Heart left ventricle (tissue), 16 donors: Measurements from ENCODE around the gene CNIH2. TPM values are rescaled to one million over a fixed set of nuclear protein-coding genes. Genes with fewer than 3 reads are reported as not detected.

ENCODE experiments used
- ATAC-seq, 4 donors: fragments of 200-7000 bp; cut with Tn5 transposase; one replicate each; pipeline ENCODE4 v1.9.1; 2020 to 2022; ENCODE audit warnings: moderate library complexity in 4 of 4, mild to moderate bottlenecking in 3 of 4, moderate number of reproducible peaks in 1 of 4
- DNase-seq, 5 donors: peaks; one replicate each; pipeline ENCODE4 v3.0.0-alpha.2; 2020
- H3K27ac ChIP-seq, 12 donors: fragments of 200-600 bp; sonication (generic) in 4 of 12; one replicate each; pipeline versions ENCODE4 v1.5.0 to v1.8.0; 2016 to 2022; ENCODE audit warnings: mild to moderate bottlenecking in 2 of 12
- H3K27me3 ChIP-seq, 9 donors: fragments of 200-600 bp; sonication (generic) in 2 of 9; one replicate each; pipeline versions ENCODE4 v1.5.1 to v1.8.0; 2016 to 2022; ENCODE audit warnings: mild to moderate bottlenecking in 3 of 9
- H3K36me3 ChIP-seq, 9 donors: fragments of 200-600 bp; sonication (generic) in 2 of 9; one replicate each; pipeline versions ENCODE4 v1.5.0 to v1.8.0; 2018 to 2022; ENCODE audit warnings: mild to moderate bottlenecking in 2 of 9
- H3K4me1 ChIP-seq, 12 donors: fragments of 200-600 bp; sonication (generic) in 4 of 12; one replicate each; pipeline versions ENCODE4 v1.5.0 to v1.8.0; 2016 to 2022; ENCODE audit warnings: mild to moderate bottlenecking in 3 of 12
- H3K4me3 ChIP-seq, 12 donors: fragments of 200-600 bp; sonication (generic) in 4 of 12; one replicate each; pipeline versions ENCODE4 v1.5.0 to v1.8.0; 2017 to 2022; ENCODE audit warnings: mild to moderate bottlenecking in 9 of 12, moderate library complexity in 4 of 12
- H3K9me3 ChIP-seq, 12 donors: fragments of 200-600 bp; sonication (generic) in 4 of 12; one replicate each; pipeline versions ENCODE4 v1.5.0 to v1.8.0; 2016 to 2022; ENCODE audit warnings: mild to moderate bottlenecking in 1 of 12
- POLR2A ChIP-seq, 2 donors: fragments of 450-650 bp; IDR thresholded peaks; one replicate each; pipeline ENCODE4 v1.6.1; 2017; ENCODE audit warnings: antibody characterized with exemption in 2 of 2, mild to moderate bottlenecking in 2 of 2, moderate library complexity in 2 of 2
- WGBS, 4 donors: extraction: QIAGEN DNeasy Blood & Tissue Kit in 2 of 4; methylation state at CpG; one replicate each; pipeline versions ENCODE4 v1.1.5 to v1.1.7; 2013 to 2018; 5-methylcytosine and 5-hydroxymethylcytosine counted together
- intact Hi-C, 10 donors: fragments of 100-400 bp; cut with DNase I; formaldehyde crosslinking; loops; one replicate each; pipeline versions ENCODE4 v1.11.1 to v1.14.2; 2022
- polyA plus RNA-seq, 2 donors: library from polyadenylated mRNA; stranded (reverse); fragments of 200-250 nt; gene quantifications; one replicate each; pipeline ENCODE4 v1.2.3, GENCODE V29; 2013
- total RNA-seq, 9 donors: library from RNA; depleted of rRNA in 2 of 9; stranded (reverse); fragments of >200 nt in 2 of 9; fragmentation: NEBNext Ultra II Directional in 3 of 9; extraction: Animal tissue kit (Norgen Biotek cat#: 25700) in 3 of 9; gene quantifications; one replicate each; pipeline versions ENCODE4 v1.1.0 to v1.2.4, GENCODE V29; 2016 to 2023
- TF ChIP-seq, protein P1 (sequence below), 12 donors: fragments of 200-600 bp; sonication (generic) in 4 of 12; IDR thresholded peaks; one replicate each; pipeline versions ENCODE4 v1.5.0 to v1.8.0; 2018 to 2022; ENCODE audit warnings: antibody characterized with exemption in 12 of 12, mild to moderate bottlenecking in 5 of 12
- donor health status: ischemic (EF 13 %, LVEDD 7.1; RV severe dilation, severe dysfunction).
- donor health status: healthy with polysubstance abuse.
- donor health status: DM: no; HTN: yes; CAD: no.
- donor health status: DM: no; HTN: no; CAD: no.
- donor health status: ischemic (EF 25% LVEDD 6.9; RV normal size, moderate dysfunction).
- donor health status: ischemic (EF 25% LVEDD 5.7; RV mildly dilated, moderate dysfunction).
- donor health status: healthy.
- donor health status: DM: yes; HTN: yes; CAD: no.
- donor health status: ischemic (EF 35%, LVEDD 5.7; RV mildly dilated, moderate dysfunction).
- donor health status: nonischemic (EF 11% LVEDD 7.7; RV severe dilation, severe dysfunction).
- donor health status: DM: yes; HTN: yes; CAD: no.
- donor health status: PGD.
- donor health status: ischemic (EF 29% LVEDD 5.4; RV normal size, mild dysfunction).
- donor health status: nonischemic (EF 23%, LVEDD 6.1; RV moderate dilation, normal function).

Gene CNIH2
- total and polyA plus RNA-seq, 11 donors, result 0.08 to 0.40 (median 0.25) TPM; not detected in 8

DNA sequence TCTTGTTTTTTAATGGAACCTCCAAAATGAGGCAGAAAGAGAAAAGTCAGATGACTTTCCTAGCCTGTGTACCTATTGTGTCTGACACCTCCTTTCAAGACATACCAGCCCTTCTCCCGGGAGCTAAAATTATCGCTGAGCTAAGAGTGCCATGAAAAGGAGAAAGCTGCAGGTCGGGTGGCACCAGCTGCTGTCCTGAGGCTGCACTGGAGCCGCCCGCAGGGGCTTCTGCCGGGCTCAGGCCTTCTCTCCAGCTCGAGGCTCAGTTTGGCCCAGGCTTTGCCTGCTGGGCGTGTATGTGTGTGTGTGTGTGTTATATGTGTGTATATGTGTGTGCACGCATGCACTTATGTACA, 37.2 kb upstream of the CNIH2 start:
- Histone ChIP-seq H3K27ac (no peak overlapping the region), H3K36me3 (peaks cover 0 to 94% (median 75%) of the 10 kb centered on the region in 9 donors), H3K4me1 (peaks cover 0 to 10% (median 3%) of the 10 kb centered on the region in 12 donors), H3K27me3 (no peaks in the 10 kb centered on the region), H3K9me3 (no peaks in the 10 kb centered on the region), H3K4me3 (no peak overlapping the region)
- no peak for ATAC-seq
- DNase-seq, result no peak
- 87 to 89% (median 89%) methylated on average over 9 of the region's 9 CpGs for WGBS, 4 donors
- TF ChIP-seq, protein P1, sequence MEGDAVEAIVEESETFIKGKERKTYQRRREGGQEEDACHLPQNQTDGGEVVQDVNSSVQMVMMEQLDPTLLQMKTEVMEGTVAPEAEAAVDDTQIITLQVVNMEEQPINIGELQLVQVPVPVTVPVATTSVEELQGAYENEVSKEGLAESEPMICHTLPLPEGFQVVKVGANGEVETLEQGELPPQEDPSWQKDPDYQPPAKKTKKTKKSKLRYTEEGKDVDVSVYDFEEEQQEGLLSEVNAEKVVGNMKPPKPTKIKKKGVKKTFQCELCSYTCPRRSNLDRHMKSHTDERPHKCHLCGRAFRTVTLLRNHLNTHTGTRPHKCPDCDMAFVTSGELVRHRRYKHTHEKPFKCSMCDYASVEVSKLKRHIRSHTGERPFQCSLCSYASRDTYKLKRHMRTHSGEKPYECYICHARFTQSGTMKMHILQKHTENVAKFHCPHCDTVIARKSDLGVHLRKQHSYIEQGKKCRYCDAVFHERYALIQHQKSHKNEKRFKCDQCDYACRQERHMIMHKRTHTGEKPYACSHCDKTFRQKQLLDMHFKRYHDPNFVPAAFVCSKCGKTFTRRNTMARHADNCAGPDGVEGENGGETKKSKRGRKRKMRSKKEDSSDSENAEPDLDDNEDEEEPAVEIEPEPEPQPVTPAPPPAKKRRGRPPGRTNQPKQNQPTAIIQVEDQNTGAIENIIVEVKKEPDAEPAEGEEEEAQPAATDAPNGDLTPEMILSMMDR (IDR thresholded peaks at IDR 0.05), result no peak
- TF ChIP-seq POLR2A (IDR thresholded peaks at IDR 0.05), result no peak
- intact Hi-C loops, result no loop called here

DNA sequence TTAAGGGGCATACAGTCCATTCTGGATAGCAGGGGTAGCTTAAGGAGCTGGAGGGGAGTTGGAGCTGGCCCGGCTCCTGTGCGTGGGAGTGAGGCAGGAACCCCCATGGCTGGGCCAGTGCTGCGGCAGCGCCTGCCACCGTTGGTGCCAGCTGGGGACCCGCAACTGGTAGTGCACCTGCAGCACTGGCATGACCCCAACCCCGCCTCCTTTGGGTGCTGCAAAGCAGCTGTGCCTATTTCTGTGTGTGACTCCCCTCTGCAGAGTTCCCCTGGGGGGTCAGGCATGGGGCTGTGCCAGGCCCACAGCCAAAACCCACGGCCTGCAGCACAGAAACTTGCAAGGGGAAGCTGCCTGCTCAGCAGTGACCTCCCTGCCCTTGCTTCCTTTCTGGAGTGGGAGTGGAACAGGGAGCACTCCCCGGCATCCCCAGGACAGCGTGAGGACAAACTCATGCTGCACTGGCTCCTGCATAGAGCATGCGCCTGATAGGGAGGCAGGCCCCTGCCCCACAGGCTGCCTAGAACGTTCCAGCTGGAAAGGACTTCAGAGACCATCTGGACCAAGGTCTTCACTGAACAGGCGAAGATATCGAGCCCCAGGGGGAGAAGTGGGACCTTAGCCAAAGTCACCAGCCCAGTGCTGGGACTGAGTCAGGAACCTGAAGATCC, 35.7 kb upstream of the CNIH2 start:
- H3K4me1 ChIP-seq, result peaks cover 0 to 10% (median 3%) of the 10 kb centered on the region in 12 donors
- ATAC-seq (peak in 2 of 4 donors; percentile 16 to 19), DNase-seq (peak in 1 of 5 donors; percentile 57)
- no peaks in the 10 kb centered on the region for H3K9me3 ChIP-seq
- TF ChIP-seq, protein P1 (IDR thresholded peaks at IDR 0.05), result no peak
- TF ChIP-seq POLR2A (IDR thresholded peaks at IDR 0.05), result no peak
- H3K4me3 ChIP-seq, result no peak overlapping the region
- H3K36me3 ChIP-seq, result peaks cover 0 to 82% (median 64%) of the 10 kb centered on the region in 9 donors
- intact Hi-C loops, result no loop called here
- H3K27ac ChIP-seq, result no peak overlapping the region
- WGBS, 4 donors, result 62 to 75% (median 70%) methylated on average over 6 to 14 of the region's 14 CpGs
- no peaks in the 10 kb centered on the region for H3K27me3 ChIP-seq

DNA sequence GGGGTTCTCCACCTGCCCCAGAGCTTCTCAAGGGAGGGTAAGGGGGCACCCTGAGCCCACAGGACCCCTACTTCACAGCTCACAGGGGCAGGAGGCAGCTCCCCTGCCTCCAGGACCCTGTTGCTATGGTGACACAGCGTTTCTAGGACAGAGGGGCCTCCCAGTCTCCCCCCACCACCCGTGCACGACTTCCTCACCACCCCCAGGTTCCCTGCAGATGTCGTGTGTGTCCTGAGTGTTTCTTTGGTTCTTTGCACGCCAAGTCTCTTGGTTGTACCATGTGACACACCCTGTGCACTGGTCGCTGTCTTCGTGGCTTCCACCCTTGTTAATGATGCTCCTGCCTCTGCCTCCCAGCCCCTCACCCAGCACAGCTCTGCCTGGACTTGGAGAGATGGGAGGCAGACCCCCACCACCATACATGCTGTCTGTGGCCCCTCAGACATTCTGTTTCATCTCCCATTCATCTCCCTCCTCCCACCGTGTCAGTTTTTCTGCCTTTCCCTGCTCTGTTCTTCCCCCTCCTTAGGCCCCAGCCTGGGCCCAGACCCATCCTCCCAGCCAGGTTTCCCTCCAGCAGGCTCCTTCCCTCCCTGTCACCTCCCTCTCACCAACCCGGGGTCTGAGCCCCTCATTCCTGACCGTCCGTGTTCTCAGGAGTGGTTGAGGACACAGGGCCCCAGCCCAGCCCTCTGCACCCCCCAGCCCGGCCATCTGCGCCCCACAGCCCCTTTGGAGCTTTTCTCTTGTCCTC, 34.0 kb upstream of the CNIH2 start:
- TF ChIP-seq, protein P1 (IDR thresholded peaks at IDR 0.05), result no peak
- TF ChIP-seq POLR2A (IDR thresholded peaks at IDR 0.05), result no peak
- Histone ChIP-seq H3K9me3 (no peaks in the 10 kb centered on the region), H3K4me3 (no peak overlapping the region), H3K27me3 (no peaks in the 10 kb centered on the region), H3K4me1 (peaks cover 0 to 10% (median 3%) of the 10 kb centered on the region in 12 donors), H3K27ac (no peak overlapping the region), H3K36me3 (peaks cover 0 to 65% (median 49%) of the 10 kb centered on the region in 9 donors)
- no peak for ATAC-seq
- DNase-seq, result no peak
- WGBS, 4 donors, result 80 to 88% (median 85%) methylated on average over 13 of the region's 13 CpGs
- intact Hi-C loops, result no loop called here

DNA sequence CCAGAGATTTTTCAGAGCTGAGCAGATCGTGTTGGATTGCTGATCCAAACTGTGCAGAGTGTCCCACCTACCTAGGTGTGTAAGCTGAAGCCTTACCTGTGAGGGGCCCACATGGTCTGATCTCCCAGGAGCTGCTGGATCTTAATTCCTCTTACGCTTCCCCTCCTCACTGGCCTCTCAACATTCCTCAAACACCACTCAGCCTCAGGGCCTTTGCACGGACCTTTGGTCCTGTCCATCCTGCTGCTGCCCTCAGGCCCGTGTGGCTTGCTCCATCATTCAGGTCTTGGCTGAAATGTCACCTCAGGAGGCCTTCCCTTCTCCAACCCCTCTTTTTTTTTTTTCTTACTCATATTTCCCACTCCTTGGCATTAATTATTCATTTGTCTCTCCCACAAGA, 30.7 kb upstream of the CNIH2 start:
- intact Hi-C loops, result no loop called here
- Histone ChIP-seq H3K4me3 (no peak overlapping the region), H3K36me3 (peaks cover 0 to 33% (median 23%) of the 10 kb centered on the region in 9 donors), H3K9me3 (no peaks in the 10 kb centered on the region), H3K27ac (no peak overlapping the region), H3K4me1 (peaks cover 0 to 3% (median 0%) of the 10 kb centered on the region in 12 donors), H3K27me3 (no peaks in the 10 kb centered on the region)
- WGBS, 4 donors, result 89 to 93% (median 92%) methylated on average over 4 of the region's 4 CpGs
- no peak for ATAC-seq
- TF ChIP-seq POLR2A (IDR thresholded peaks at IDR 0.05), result no peak
- TF ChIP-seq, protein P1 (IDR thresholded peaks at IDR 0.05), result no peak
- no peak for DNase-seq
